Naive thymus-derived CD8-positive, alpha-beta T cell (primary cell): ENCODE results near the gene ITGB8. TPM values are rescaled to one million over a fixed set of nuclear protein-coding genes. Genes with fewer than 3 reads are reported as not detected.

Experiments
- ATAC-seq, 2 donors: fragments of 150-1000 bp; cut with Tn5 transposase in 1 of 2; sonication (Bioruptor Pico), chemical (Tn5 transposase) in 1 of 2; 1 replicate in 1 of 2; 2 replicates in 1 of 2; pipeline ENCODE4 v1.10.0; 2021; ENCODE audit warnings: mild to moderate bottlenecking in 2 of 2, moderate library complexity in 2 of 2
- POLR2A ChIA-PET: fragments of 350-600 bp; sonication (Branson Sonifier 250); formaldehyde crosslinking; loops from one replicate; lab custom pipeline; 2021; ENCODE audit warnings: antibody characterized with exemption; lab: Charles Lee
- DNase-seq, 10 donors: peaks; one replicate each; pipeline versions ENCODE4 v3.0.0 to v3.0.0-alpha.2; 2020 to 2022
- H3K27ac Mint-ChIP-seq, 10 donors: one replicate each; pipeline ENCODE4 v1.8.0; 2020 to 2022; ENCODE audit warnings: mild to moderate bottlenecking in 10 of 10, mixed read lengths in 10 of 10, moderate library complexity in 4 of 10, inconsistent platforms in 1 of 10
- H3K27me3 Mint-ChIP-seq, 5 donors: one replicate each; pipeline ENCODE4 v1.8.0; 2021 to 2022; ENCODE audit warnings: mixed read lengths in 5 of 5
- H3K36me3 Mint-ChIP-seq, 3 donors: one replicate each; pipeline ENCODE4 v1.8.0; 2020 to 2022; ENCODE audit warnings: mixed read lengths in 3 of 3, mild to moderate bottlenecking in 2 of 3, inconsistent platforms in 1 of 3
- H3K4me1 Mint-ChIP-seq, 4 donors: one replicate each; pipeline ENCODE4 v1.8.0; 2021 to 2022; ENCODE audit warnings: mixed read lengths in 4 of 4
- H3K4me3 Mint-ChIP-seq, 10 donors: one replicate each; pipeline ENCODE4 v1.8.0; 2020 to 2022; ENCODE audit warnings: mild to moderate bottlenecking in 10 of 10, mixed read lengths in 10 of 10, moderate library complexity in 6 of 10, inconsistent platforms in 1 of 10
- H3K9me3 Mint-ChIP-seq, 9 donors: one replicate each; pipeline ENCODE4 v1.8.0; 2020 to 2022; ENCODE audit warnings: mixed read lengths in 9 of 9, mild to moderate bottlenecking in 3 of 9, inconsistent platforms in 1 of 9, moderate library complexity in 1 of 9
- polyA plus RNA-seq, 3 donors: library from polyadenylated mRNA; unstranded; fragments of 300-500 nt; fragmentation: Illumina TruSeq; gene quantifications; one replicate each; pipeline ENCODE4 v1.2.3, GENCODE V29; 2021
- total RNA-seq, 8 experiments: library from RNA in 2 of 8; stranded (reverse) in 2 of 8; gene quantifications; one replicate each; pipeline ENCODE4 v1.2.3 and lab custom pipeline; 2021 to 2026

ITGB8 gene
- total RNA-seq (not detected), polyA plus RNA-seq (not detected), total RNA-seq (lab: John Stamatoyannopoulos, UW) (0 to 0.17 (median 0.04) reads per million in 6 experiments)

DNA sequence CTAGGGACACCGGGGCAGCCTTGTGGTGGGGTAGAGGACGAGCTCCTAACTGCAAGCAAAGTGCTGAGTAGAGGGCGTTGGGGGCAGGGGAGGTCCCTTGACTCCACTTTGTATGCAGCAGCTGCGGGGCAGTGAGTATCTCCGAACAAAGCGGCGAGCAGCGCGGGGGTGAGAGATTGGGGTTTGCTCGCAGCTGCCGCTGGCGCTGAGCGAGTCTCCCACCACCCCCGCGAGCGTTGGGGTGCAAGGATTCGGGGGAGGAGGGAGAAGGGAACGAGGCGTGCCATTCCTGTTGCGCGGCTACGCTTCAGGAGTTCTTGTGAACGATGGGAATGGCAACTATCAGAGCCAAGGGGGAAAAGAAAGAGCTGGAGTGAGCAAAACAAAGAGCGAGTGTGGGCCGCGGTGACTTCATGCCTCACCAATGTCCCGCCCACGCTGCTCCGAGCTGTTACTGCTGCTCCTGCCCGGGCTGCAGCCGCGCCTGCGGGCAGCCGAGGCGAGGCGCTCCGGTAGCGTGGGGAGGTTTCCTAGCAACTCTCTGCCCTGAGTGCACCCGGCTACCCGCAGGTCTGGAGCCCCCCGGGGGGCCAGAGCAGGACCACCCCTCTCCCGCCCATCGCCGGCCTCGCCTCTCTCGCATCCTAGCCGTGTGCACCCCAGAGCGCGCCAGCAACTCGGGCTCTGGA lies at the start of gene ITGB8:
Gene ITGB8, plus strand, starts transcription at position 662 of the 689 bp plus-strand sequence. CDS start 907 bp downstream, outside the sequence.
- ATAC-seq (peak; percentile 25 to 59), DNase-seq (peak in 2 of 10 donors; percentile 1 to 2)
- POLR2A ChIA-PET, result no interaction called here
- peak within 1 kb of the TSS in 1 of 10 donors; percentile 59 for H3K27ac Mint-ChIP-seq
- peaks cover 0 to 4% (median 0%) of the 10 kb centered on the region in 9 donors for H3K9me3 Mint-ChIP-seq
- peak within 1 kb of the TSS; percentile 64 to 88 (median 84) for H3K4me3 Mint-ChIP-seq
- H3K4me1 Mint-ChIP-seq, result peaks cover 12 to 27% (median 22%) of the 10 kb centered on the region in 4 donors
- H3K27me3 Mint-ChIP-seq, result peaks cover 20 to 52% (median 28%) of the 10 kb centered on the region in 5 donors
- H3K36me3 Mint-ChIP-seq, result peaks cover 0 to 7% (median 5%) of the 10 kb centered on the region in 3 donors

DNA sequence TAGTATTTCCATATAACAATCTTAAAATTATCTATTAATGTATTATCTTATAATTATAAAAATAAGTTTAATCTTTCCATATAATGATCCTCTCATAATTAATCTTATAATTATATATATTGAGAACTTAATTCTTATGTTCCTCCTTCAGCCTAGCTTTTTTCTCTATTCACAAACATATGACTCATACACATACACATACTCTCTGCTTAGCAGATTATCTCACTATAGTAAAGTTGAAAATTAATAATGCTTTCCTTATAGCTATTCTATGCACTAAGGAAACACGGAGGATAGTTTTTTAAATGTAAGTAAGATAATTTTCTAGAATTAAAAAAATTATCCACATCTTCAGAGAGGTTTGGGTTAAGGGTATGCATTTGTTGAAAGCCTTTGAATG lies 47.7 kb upstream of the ITGB8 start:
- H3K27ac Mint-ChIP-seq, result no peak overlapping the region
- no peaks in the 10 kb centered on the region for H3K9me3 Mint-ChIP-seq
- POLR2A ChIA-PET, result no interaction called here
- H3K4me1 Mint-ChIP-seq, result no peaks in the 10 kb centered on the region
- H3K36me3 Mint-ChIP-seq, result no peaks in the 10 kb centered on the region
- no peak for ATAC-seq
- no peaks in the 10 kb centered on the region for H3K27me3 Mint-ChIP-seq
- no peak for DNase-seq
- no peak overlapping the region for H3K4me3 Mint-ChIP-seq

DNA sequence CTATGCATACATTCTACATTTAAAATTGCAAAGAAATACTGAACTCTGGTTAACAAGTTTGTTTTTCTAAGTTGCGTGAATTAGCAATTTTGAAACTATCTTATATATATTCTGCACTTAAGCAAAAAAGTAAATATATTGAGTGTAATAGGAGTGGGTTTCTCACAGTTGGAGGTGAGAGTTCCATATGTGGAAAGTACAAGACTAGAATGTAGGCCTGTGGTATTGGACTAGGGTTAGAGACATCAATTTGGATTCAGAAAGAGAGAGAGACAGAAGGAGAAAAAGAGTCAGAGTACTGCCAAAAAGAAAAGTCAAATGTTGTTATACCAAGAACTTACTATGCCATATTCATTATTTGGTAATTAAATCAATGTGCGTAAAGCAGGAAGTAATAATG lies 47.3 kb upstream of the ITGB8 start:
- POLR2A ChIA-PET, result no interaction called here
- DNase-seq, result no peak
- H3K27ac Mint-ChIP-seq, result no peak overlapping the region
- no peak overlapping the region for H3K4me3 Mint-ChIP-seq
- no peak for ATAC-seq
- H3K36me3 Mint-ChIP-seq, result no peaks in the 10 kb centered on the region
- H3K4me1 Mint-ChIP-seq, result no peaks in the 10 kb centered on the region
- no peaks in the 10 kb centered on the region for H3K9me3 Mint-ChIP-seq
- no peaks in the 10 kb centered on the region for H3K27me3 Mint-ChIP-seq

DNA sequence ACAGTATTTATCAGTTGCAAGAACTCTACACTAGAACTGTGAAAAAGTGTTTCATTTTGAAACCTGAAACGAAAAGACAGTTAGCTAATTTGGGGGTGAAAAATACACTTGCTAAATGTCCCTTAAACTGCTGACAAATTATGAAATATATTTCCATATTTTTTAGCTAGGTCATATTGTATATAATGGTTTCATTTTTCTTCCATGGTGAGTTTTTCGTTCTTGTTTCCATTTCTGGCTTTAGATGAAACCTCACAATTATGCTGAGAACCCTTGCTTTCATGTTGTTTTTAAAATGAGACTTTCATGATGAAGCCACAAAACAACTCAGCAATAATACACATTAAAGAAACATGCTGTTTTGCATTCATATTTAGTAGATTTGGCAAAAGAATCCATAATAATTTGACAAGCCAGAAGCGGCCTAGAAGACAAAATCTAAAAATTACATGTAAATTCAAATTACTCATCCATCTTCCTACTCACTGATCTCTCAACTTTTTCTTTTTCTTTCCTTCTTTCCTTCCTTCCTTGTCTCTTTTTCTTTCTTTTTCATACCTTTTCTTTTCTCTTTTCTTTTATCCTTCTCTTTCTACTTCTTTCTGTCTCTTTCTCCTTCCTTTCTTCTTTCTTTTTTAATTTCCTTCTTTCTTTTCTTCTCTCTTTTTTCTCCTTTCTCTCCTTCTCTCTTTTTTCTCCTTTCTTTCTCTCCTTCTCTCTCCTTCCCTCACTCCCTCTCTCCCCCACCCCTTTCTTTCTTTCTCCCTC lies 46.5 kb upstream of the ITGB8 start:
- no peaks in the 10 kb centered on the region for H3K36me3 Mint-ChIP-seq
- no peak for DNase-seq
- POLR2A ChIA-PET, result no interaction called here
- ATAC-seq, result no peak
- H3K27me3 Mint-ChIP-seq, result no peaks in the 10 kb centered on the region
- H3K4me1 Mint-ChIP-seq, result no peaks in the 10 kb centered on the region
- no peak overlapping the region for H3K4me3 Mint-ChIP-seq
- peaks cover 0 to 3% (median 0%) of the 10 kb centered on the region in 9 donors for H3K9me3 Mint-ChIP-seq
- no peak overlapping the region for H3K27ac Mint-ChIP-seq

DNA sequence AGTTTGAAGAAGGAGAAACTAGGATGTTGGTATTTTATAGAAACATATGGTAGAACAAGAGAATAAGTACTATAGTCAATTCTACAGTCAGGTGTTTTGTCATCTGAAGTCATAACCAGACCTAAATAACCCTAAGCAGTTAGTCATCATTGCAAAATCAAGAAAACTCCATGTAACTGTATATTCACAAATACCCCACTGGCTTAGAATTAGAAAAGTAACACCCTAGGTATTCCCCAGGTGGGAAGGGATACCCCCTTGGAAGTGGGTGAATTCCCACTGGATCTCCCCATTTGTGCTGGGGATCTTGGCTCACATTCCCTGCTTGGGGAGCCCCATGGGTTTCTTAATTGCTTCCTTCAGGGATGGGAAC lies 45.9 kb upstream of the ITGB8 start:
- Mint-ChIP-seq H3K36me3 (no peaks in the 10 kb centered on the region), H3K4me3 (no peak overlapping the region), H3K9me3 (peaks cover 0 to 3% (median 0%) of the 10 kb centered on the region in 9 donors), H3K4me1 (no peaks in the 10 kb centered on the region), H3K27me3 (no peaks in the 10 kb centered on the region), H3K27ac (no peak overlapping the region)
- no peak for DNase-seq
- POLR2A ChIA-PET, result no interaction called here
- no peak for ATAC-seq

DNA sequence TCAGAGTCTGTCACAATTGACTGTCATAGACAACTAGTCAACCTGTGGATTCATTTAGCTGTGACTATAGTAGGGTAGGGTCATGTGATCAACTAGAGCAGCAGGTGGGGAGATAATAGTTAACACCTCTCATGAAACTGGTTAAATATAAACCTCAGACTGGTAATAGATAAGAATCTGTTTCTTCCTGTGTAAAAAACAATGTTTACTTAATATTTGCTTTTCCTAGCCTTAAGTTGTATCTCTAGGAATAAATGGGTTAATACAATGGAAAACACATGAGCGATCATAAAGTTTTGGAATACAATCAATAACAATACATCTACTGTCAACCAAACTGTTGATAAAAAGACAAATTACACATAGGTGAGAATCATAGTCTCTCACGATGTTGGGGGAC lies 43.4 kb upstream of the ITGB8 start:
- no peak for ATAC-seq
- H3K27me3 Mint-ChIP-seq, result no peaks in the 10 kb centered on the region
- peaks cover 0 to 3% (median 0%) of the 10 kb centered on the region in 9 donors for H3K9me3 Mint-ChIP-seq
- H3K4me3 Mint-ChIP-seq, result no peak overlapping the region
- no peak overlapping the region for H3K27ac Mint-ChIP-seq
- H3K4me1 Mint-ChIP-seq, result no peaks in the 10 kb centered on the region
- no peak for DNase-seq
- POLR2A ChIA-PET, result no interaction called here
- no peaks in the 10 kb centered on the region for H3K36me3 Mint-ChIP-seq

DNA sequence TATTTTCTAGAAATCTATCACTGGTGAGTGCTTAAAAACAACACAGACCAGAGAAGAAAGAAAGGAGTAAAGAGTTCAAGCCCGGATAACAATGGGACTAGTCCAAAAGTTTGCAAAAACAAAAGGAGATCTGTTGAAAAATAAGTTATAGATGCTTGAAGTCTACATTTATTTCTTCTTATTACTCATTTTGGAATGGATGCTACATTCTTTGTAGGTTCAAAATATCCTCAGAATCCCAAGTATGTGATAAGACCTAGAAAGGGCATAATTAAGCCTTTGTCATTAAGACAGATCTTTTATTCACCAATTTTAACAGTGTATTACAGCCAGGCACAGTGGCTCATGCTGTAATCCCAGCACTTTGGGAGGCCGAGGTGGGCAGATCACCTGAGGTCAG lies 42.7 kb upstream of the ITGB8 start:
- Mint-ChIP-seq H3K36me3 (no peaks in the 10 kb centered on the region), H3K27ac (no peak overlapping the region), H3K4me1 (no peaks in the 10 kb centered on the region), H3K4me3 (no peak overlapping the region), H3K9me3 (peaks cover 0 to 3% (median 0%) of the 10 kb centered on the region in 9 donors), H3K27me3 (no peaks in the 10 kb centered on the region)
- no peak for ATAC-seq
- POLR2A ChIA-PET, result no interaction called here
- DNase-seq, result no peak

DNA sequence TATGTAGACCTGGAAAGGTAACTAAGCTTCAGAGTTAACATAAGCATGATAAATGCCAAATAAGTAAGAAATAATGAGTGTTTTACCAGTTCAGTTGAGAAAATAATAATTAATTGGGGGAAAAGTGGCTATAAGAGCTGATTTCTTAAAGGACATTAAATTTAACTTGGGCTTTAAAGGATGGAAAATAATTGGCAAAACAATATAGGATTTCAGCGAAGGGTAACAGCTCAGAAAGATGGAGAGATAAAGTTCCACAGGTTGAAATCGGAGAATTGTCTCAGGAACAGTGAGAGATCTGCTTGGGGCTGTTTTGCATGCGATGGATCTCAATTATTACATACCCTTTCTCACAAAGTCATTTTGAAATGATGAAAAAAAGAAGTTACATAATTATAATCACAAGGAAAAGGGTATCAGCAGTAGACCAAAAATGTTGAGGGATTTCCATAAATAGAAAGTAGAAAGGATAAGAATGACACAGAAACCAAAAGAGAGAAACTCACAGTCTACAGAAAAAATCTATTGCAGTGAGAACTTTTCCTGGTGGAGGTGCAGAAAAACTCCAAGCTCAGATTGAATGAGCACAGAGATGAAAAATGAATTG lies 40.1 kb upstream of the ITGB8 start:
- Mint-ChIP-seq H3K4me3 (no peak overlapping the region), H3K27ac (no peak overlapping the region), H3K4me1 (no peaks in the 10 kb centered on the region), H3K9me3 (peaks cover 0 to 8% (median 0%) of the 10 kb centered on the region in 9 donors), H3K27me3 (no peaks in the 10 kb centered on the region), H3K36me3 (no peaks in the 10 kb centered on the region)
- POLR2A ChIA-PET, result no interaction called here
- DNase-seq (no peak), ATAC-seq (no peak)

DNA sequence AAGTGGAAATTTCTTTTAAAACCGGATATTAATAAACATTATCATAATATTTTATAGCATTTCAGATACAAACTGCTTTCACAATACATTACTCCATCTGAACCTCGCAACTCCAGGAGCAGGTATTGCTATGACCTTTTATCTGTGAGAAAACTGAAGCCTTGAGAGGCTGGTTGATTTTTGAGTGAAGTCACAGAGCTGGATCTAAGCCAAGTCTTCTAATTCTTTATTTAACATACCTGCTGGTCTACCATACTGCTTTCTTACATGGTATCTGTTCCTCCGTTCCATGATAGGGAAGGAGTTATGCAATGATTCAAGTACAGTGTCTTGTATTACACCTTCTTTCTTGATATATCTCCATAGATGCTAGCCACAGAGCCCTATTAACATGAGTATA lies 37.4 kb upstream of the ITGB8 start:
- Mint-ChIP-seq H3K4me1 (no peaks in the 10 kb centered on the region), H3K9me3 (peaks cover 0 to 8% (median 0%) of the 10 kb centered on the region in 9 donors), H3K27ac (no peak overlapping the region), H3K4me3 (no peak overlapping the region), H3K36me3 (no peaks in the 10 kb centered on the region), H3K27me3 (no peaks in the 10 kb centered on the region)
- POLR2A ChIA-PET, result no interaction called here
- ATAC-seq (no peak), DNase-seq (no peak)

DNA sequence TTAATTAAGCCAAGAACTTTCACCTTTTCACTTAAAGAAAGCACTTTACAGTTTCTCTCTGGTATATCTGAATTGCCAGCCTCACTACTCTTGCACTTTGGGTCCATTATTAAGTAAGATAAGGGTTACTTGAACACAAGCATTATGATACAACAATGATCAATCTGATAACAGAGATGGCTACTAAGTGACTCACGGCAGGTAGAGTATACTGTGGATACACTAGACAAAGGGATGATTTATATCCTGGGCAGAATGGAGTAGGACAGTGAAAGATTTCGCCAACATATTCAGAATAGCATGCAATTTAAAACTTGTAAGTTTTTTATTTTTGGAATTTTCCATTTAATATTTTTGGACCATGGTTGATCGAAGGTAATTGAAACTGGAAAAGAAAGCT lies 34.3 kb upstream of the ITGB8 start:
- peaks cover 0 to 8% (median 0%) of the 10 kb centered on the region in 9 donors for H3K9me3 Mint-ChIP-seq
- no peak for ATAC-seq
- H3K27ac Mint-ChIP-seq, result no peak overlapping the region
- H3K4me1 Mint-ChIP-seq, result peaks cover 0 to 5% (median 0%) of the 10 kb centered on the region in 4 donors
- no peaks in the 10 kb centered on the region for H3K27me3 Mint-ChIP-seq
- H3K36me3 Mint-ChIP-seq, result no peaks in the 10 kb centered on the region
- H3K4me3 Mint-ChIP-seq, result no peak overlapping the region
- DNase-seq, result no peak
- POLR2A ChIA-PET, result no interaction called here

DNA sequence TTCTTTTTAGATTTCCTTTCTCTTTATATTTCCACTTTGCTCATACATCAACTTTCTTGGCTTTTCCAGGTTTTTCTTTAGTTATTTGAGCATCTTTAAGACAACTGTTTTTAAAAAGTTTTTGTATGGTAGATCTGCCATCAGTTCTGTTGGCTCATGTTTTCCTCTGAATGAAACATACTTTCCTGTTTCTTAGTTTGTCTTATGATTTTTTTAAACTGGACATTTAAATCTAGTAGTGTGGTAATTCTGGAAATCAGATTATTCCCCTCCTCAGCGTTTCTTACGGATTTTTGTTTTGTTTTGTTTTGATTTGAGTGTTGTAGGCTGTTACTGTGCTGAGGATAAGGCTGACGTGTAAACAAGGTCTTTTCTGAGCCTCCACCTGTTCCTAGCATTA lies 33.8 kb upstream of the ITGB8 start:
- POLR2A ChIA-PET, result no interaction called here
- peaks cover 0 to 8% (median 0%) of the 10 kb centered on the region in 9 donors for H3K9me3 Mint-ChIP-seq
- no peak overlapping the region for H3K4me3 Mint-ChIP-seq
- no peaks in the 10 kb centered on the region for H3K27me3 Mint-ChIP-seq
- H3K27ac Mint-ChIP-seq, result no peak overlapping the region
- no peak for ATAC-seq
- H3K4me1 Mint-ChIP-seq, result peaks cover 0 to 6% (median 0%) of the 10 kb centered on the region in 4 donors
- no peaks in the 10 kb centered on the region for H3K36me3 Mint-ChIP-seq
- DNase-seq, result no peak

DNA sequence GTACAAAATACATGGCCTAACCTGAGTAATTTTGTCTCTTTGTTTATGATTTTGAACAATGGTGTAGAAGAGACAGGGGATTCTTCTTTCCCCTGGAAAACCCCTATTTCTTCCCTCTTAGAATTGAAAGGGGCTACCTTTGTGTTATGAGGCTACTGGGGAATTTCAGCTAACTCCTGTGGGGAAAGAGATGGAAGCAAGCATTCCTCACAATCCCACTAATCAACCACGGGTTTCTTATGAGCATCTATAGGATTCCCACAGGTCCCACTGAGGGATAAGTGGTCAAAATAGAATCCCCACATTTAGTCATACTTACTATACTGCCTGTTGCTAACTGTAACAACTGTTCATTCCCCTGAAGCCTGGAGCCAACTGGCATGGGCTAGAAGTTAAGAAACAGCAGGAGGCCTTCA lies 32.2 kb upstream of the ITGB8 start:
- ATAC-seq (no peak), DNase-seq (no peak)
- no peaks in the 10 kb centered on the region for H3K27me3 Mint-ChIP-seq
- peaks cover 0 to 8% (median 0%) of the 10 kb centered on the region in 9 donors for H3K9me3 Mint-ChIP-seq
- POLR2A ChIA-PET, result no interaction called here
- no peaks in the 10 kb centered on the region for H3K36me3 Mint-ChIP-seq
- H3K27ac Mint-ChIP-seq, result no peak overlapping the region
- H3K4me3 Mint-ChIP-seq, result no peak overlapping the region
- H3K4me1 Mint-ChIP-seq, result peaks cover 0 to 6% (median 0%) of the 10 kb centered on the region in 4 donors

DNA sequence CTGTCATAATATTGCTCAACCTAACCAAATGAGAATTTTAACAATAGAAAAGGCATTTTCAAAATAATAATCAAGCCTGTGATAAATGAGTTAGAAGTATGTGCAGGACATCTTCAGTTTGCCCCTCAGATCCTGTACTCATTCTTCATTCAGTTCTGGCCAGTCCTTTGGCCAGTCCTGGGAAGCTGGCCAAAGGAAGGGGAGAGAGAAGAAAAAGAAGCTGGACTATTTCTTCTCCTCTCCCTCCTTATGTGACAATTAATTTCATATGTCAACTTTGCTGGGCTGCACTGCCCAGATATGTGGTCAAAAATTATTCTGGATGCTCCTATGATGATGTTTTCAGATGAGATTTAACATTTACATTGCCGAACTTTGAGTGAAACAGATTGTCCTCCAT lies 31.6 kb upstream of the ITGB8 start:
- POLR2A ChIA-PET, result no interaction called here
- DNase-seq, result no peak

More for the DNA sequence above, 31.6 kb upstream of the ITGB8 start:
- Mint-ChIP-seq H3K27ac (no peak overlapping the region), H3K36me3 (no peaks in the 10 kb centered on the region), H3K4me3 (no peak overlapping the region), H3K4me1 (peaks cover 0 to 6% (median 0%) of the 10 kb centered on the region in 4 donors), H3K9me3 (peaks cover 0 to 6% (median 0%) of the 10 kb centered on the region in 9 donors), H3K27me3 (no peaks in the 10 kb centered on the region)
- no peak for ATAC-seq
